ENCODE results near the gene FN1. TPM values are rescaled to one million over a fixed set of nuclear protein-coding genes. Genes with fewer than 3 reads are reported as not detected.

Gene FN1
- total RNA-seq, 4 donors from 2014 or later, result 89.1 to 312 (median 156) TPM

DNA sequence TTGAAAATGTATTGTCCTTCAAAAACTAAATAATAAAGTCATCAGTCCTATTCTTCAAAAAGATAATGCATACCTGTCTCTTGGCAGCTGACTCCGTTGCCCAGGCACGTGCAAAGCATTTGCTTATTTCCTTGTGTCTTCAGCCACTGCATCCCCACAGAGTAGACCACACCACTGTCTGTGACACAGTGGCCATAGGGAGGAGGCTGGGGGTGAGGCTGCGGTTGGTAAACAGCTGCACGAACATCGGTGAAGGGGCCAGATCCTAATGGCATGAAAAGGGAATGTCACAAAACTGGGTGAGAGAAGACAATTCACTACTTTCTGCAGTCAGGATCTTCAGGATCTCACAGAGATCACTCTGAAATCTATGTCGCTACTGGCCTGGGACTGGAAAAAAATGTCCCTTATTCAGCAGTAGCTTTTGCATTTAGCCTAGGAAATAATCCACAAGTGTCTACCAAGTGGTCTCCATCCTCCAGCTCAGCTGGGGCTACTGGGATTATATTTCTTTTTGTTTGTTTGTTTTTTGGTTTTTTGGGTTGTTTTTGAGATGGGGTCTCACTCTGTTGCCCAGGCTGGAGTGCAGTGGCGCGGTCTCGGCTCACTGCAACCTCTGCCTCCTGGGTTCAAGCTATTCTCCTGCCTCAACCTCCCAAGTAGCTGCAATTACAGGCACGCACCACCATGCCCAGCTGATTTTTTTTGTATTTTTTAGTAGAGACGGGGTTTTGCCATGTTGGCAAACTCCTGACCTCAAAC lies 10.7 kb downstream of the FN1 start:
- no peaks in the 10 kb centered on the region for H3K9me3 ChIP-seq
- no peak overlapping the region for H3K4me3 ChIP-seq (replicated peaks in 1 of 3)
- DNase-seq, result no peak
- H3K27ac ChIP-seq, result no peak overlapping the region
- no peaks in the 10 kb centered on the region for H3K27me3 ChIP-seq
- intact Hi-C loops (cut with DNase I), result no loop called here
- no peaks in the 10 kb centered on the region for H3K4me1 ChIP-seq
- 88 to 92% methylated on average over 11 of the region's 11 CpGs for WGBS, 2 donors
- TF ChIP-seq POLR2A (IDR thresholded peaks at IDR 0.05), result no peak
- H3K36me3 ChIP-seq, result no peaks in the 10 kb centered on the region

DNA sequence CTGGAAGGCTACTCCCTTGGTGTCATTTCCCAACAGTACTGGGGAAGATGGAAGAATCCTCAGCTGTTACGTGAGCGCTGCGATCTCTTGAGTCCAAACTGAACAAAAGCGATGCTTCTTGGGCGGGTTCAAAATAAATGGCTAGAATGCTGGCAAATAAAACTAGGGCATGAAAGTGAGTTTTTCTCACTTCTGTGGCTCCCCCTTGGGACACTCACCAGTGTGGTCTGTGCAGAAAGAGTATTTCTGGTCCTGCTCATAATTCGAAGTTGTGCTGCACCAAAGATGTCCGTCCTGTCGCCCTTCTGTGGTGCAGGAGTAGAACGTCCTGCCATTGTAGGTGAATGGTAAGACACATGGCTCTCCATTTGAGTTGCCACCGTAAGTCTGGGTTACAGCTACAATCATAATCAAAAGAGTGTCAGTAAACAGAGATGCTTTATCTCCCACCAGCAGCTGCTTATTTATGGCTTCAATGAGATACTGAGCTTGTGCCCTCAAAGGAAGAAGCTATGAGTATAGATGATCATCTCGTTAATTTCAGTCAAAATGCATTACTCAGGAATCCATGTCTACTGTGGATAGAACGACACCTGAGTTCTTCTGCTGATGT lies 11.8 kb downstream of the FN1 start:
- intact Hi-C loops (cut with DNase I), result no loop called here
- H3K4me3 ChIP-seq (replicated peaks in 1 of 3), result no peak overlapping the region
- 96% methylated on average over 12 of the region's 12 CpGs for WGBS, 2 donors
- H3K27me3 ChIP-seq, result no peaks in the 10 kb centered on the region
- H3K9me3 ChIP-seq, result no peaks in the 10 kb centered on the region
- no peak for DNase-seq
- no peaks in the 10 kb centered on the region for H3K4me1 ChIP-seq
- H3K36me3 ChIP-seq, result no peaks in the 10 kb centered on the region
- H3K27ac ChIP-seq, result no peak overlapping the region
- TF ChIP-seq, protein P1, sequence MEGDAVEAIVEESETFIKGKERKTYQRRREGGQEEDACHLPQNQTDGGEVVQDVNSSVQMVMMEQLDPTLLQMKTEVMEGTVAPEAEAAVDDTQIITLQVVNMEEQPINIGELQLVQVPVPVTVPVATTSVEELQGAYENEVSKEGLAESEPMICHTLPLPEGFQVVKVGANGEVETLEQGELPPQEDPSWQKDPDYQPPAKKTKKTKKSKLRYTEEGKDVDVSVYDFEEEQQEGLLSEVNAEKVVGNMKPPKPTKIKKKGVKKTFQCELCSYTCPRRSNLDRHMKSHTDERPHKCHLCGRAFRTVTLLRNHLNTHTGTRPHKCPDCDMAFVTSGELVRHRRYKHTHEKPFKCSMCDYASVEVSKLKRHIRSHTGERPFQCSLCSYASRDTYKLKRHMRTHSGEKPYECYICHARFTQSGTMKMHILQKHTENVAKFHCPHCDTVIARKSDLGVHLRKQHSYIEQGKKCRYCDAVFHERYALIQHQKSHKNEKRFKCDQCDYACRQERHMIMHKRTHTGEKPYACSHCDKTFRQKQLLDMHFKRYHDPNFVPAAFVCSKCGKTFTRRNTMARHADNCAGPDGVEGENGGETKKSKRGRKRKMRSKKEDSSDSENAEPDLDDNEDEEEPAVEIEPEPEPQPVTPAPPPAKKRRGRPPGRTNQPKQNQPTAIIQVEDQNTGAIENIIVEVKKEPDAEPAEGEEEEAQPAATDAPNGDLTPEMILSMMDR (IDR thresholded peaks at IDR 0.05), result no peak
- TF ChIP-seq POLR2A (IDR thresholded peaks at IDR 0.05), result no peak

DNA sequence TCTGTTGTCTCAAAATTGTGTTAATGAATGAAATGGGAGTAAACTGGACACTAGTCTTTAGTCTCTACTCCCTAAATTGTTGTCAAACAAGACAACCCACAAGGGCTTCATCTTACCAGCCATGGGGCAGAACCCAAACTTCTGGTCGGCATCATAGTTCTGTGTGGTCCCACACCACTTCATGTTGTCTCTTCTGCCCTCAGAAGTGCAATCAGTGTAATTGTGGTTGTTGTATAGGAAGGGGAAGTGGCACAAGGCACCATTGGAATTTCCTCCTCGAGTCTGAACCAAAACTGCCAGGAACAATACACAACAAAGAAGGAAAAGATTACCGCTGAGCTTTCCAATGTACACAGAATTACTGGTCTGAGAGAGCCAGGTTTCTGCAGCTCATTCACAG lies 12.6 kb downstream of the FN1 start:
- WGBS, 2 donors, result 55 to 58% methylated on average over 3 of the region's 3 CpGs
- H3K27ac ChIP-seq, result no peak overlapping the region
- TF ChIP-seq, protein P1 (IDR thresholded peaks at IDR 0.05), result no peak
- TF ChIP-seq POLR2A (IDR thresholded peaks at IDR 0.05), result no peak
- H3K36me3 ChIP-seq, result no peaks in the 10 kb centered on the region
- intact Hi-C loops (cut with DNase I), result no loop called here
- H3K9me3 ChIP-seq, result no peaks in the 10 kb centered on the region
- DNase-seq, result no peak
- H3K4me1 ChIP-seq, result no peaks in the 10 kb centered on the region
- no peaks in the 10 kb centered on the region for H3K27me3 ChIP-seq
- H3K4me3 ChIP-seq (replicated peaks in 1 of 3), result no peak overlapping the region

DNA sequence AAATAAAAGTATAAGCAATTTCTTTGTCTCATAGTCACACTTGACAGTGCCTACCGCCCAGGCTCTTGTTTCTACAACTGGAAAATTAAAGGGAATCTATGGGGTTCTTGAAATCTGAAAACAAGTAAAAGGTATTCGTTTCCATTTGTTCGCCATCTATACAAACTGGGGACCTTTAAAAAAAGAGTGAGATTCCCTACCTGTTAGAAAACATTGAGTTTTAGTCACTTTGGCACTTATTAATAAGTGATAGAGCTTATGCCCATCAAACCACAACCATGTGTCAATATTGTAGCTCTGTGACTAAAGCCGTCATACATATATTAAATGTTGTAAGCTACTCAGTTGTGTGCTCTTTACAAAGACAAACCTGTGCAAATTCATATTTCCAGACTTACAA lies 13.2 kb downstream of the FN1 start:
- H3K36me3 ChIP-seq, result no peaks in the 10 kb centered on the region
- 91 to 95% methylated on average over 4 of the region's 4 CpGs for WGBS, 2 donors

DNA sequence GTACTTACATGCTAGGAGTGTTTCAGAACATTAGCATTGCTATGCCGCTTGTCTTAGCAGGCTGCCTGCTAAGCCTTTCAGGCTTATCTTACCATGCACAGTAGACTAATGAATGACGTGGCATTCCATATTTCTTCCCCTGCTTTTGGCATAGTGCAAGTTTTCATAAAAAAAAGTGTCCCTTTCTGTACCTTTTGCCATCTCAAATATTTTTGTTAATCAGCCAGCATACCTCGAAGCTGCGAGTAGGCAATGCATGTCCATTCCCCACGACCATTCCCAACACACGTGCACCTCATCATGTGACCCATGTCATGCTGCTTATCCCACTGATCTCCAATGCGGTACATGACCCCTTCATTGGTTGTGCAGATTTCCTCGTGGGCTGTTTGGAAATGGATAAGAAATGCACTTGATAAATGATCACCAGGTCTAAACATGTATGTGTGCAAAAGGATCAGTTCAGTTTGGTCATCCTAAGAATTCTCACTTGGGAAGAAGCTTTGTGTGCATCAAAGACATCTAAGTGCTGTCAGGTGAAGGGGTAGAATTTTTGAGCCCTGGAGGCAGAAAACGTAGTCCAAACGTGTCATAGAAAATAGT lies 13.9 kb downstream of the FN1 start:
- DNase-seq, result no peak
- no peaks in the 10 kb centered on the region for H3K9me3 ChIP-seq
- no peaks in the 10 kb centered on the region for H3K4me1 ChIP-seq
- WGBS, 2 donors, result 86% methylated on average over 10 of the region's 10 CpGs
- TF ChIP-seq, protein P1 (IDR thresholded peaks at IDR 0.05), result no peak
- TF ChIP-seq POLR2A (IDR thresholded peaks at IDR 0.05), result no peak
- intact Hi-C loops (cut with DNase I), result no loop called here
- H3K27me3 ChIP-seq, result no peaks in the 10 kb centered on the region
- H3K36me3 ChIP-seq, result no peaks in the 10 kb centered on the region
- H3K4me3 ChIP-seq (replicated peaks in 1 of 3), result no peak overlapping the region
- no peak overlapping the region for H3K27ac ChIP-seq

More for the DNA sequence above, 13.2 kb downstream of the FN1 start:
- DNase-seq, result no peak
- Histone ChIP-seq H3K27me3 (no peaks in the 10 kb centered on the region), H3K27ac (no peak overlapping the region), H3K4me3 (replicated peaks in 1 of 3) (no peak overlapping the region), H3K4me1 (no peaks in the 10 kb centered on the region), H3K9me3 (no peaks in the 10 kb centered on the region)
- intact Hi-C loops (cut with DNase I), result no loop called here
- no peak for TF ChIP-seq POLR2A (IDR thresholded peaks at IDR 0.05)
- TF ChIP-seq, protein P1 (IDR thresholded peaks at IDR 0.05), result no peak

All from thyroid gland (tissue), 4 donors.